HepG2 (cell line): Measurements from ENCODE around the gene SRCIN1. TPM values are rescaled to one million over a fixed set of nuclear protein-coding genes. Genes with fewer than 3 reads are reported as not detected.
A peak's percentile ranks its signal among the peaks of the same experiment; 100 is the strongest.

Experiments
- EEA1 ChIP-seq: sonication (generic); formaldehyde crosslinking; IDR thresholded peaks from 2 replicates; pipeline ENCODE4 v1.5.1; 2020; ENCODE audit warnings: mild to moderate bottlenecking, missing genetic modification reagents, borderline replicate concordance
- FOXC1 ChIP-seq: sonication (generic); formaldehyde crosslinking; IDR thresholded peaks from 2 replicates; pipeline ENCODE4 v1.8.0; 2022; ENCODE audit warnings: mild to moderate bottlenecking, missing genetic modification reagents, borderline replicate concordance
- JDP2 ChIP-seq: sonication (generic); formaldehyde crosslinking; IDR thresholded peaks from 2 replicates; pipeline ENCODE4 v1.8.1; 2022; ENCODE audit warnings: missing genetic modification reagents, borderline replicate concordance
- NFIB ChIP-seq: sonication (generic); formaldehyde crosslinking; IDR thresholded peaks from 2 replicates; pipeline ENCODE4 v1.9.0; 2021; ENCODE audit warnings: missing genetic modification reagents, mild to moderate bottlenecking, borderline replicate concordance
- PBX2 ChIP-seq: IDR thresholded peaks from 2 replicates; pipeline ENCODE4 v1.6.1; 2016; ENCODE audit warnings: control low read depth
- PHF21A ChIP-seq: sonication (generic); formaldehyde crosslinking; IDR thresholded peaks from 2 replicates; pipeline ENCODE4 v1.5.0; 2020; ENCODE audit warnings: mild to moderate bottlenecking, missing genetic modification reagents
- PRDM4 ChIP-seq: sonication (generic); formaldehyde crosslinking; IDR thresholded peaks from 2 replicates; pipeline ENCODE4 v1.9.0; 2021; ENCODE audit warnings: missing genetic modification reagents, borderline replicate concordance
- SMAD3 ChIP-seq: sonication (generic); formaldehyde crosslinking; IDR thresholded peaks from 2 replicates; pipeline ENCODE4 v1.4.0; 2020; ENCODE audit warnings: missing genetic modification reagents
- U2AF2 ChIP-seq: fragments of 200-400 bp; formaldehyde crosslinking; IDR thresholded peaks from 2 replicates; pipeline ENCODE4 v1.6.1; 2017; ENCODE audit warnings: low read depth, mild to moderate bottlenecking, low read length
- ZBTB2 ChIP-seq: sonication (generic); formaldehyde crosslinking; IDR thresholded peaks from 2 replicates; pipeline ENCODE4 v1.8.0; 2022; ENCODE audit warnings: low read depth, missing genetic modification reagents
- ZBTB7B ChIP-seq: sonication (generic); formaldehyde crosslinking; IDR thresholded peaks from 2 replicates; pipeline ENCODE4 v1.4.0; 2020; ENCODE audit warnings: missing genetic modification reagents
- ZNF331 ChIP-seq: sonication (generic); formaldehyde crosslinking; IDR thresholded peaks from 2 replicates; pipeline ENCODE4 v1.4.0; 2020; ENCODE audit warnings: missing genetic modification reagents
- ZNF382 ChIP-seq: sonication (generic); formaldehyde crosslinking; IDR thresholded peaks from 2 replicates; pipeline ENCODE4 v1.5.0; 2020; ENCODE audit warnings: missing genetic modification reagents, mild to moderate bottlenecking, borderline replicate concordance
- ZNF451 ChIP-seq: sonication (generic); formaldehyde crosslinking; IDR thresholded peaks from 2 replicates; pipeline ENCODE4 v1.5.0; 2020; ENCODE audit warnings: mild to moderate bottlenecking, missing genetic modification reagents
- ZNF660 ChIP-seq: sonication (generic); formaldehyde crosslinking; IDR thresholded peaks from 2 replicates; pipeline ENCODE4 v1.5.1; 2020; ENCODE audit warnings: mild to moderate bottlenecking, low read depth, missing genetic modification reagents, borderline replicate concordance
- ZSCAN20 ChIP-seq: sonication (generic); formaldehyde crosslinking; IDR thresholded peaks from 2 replicates; pipeline ENCODE4 v1.4.0; 2020; ENCODE audit warnings: missing genetic modification reagents, mild to moderate bottlenecking, borderline replicate concordance
- polyA plus RNA-seq, 8 experiments: library from polyadenylated mRNA; depleted of rRNA in 3 of 8; stranded (reverse) in 7 of 8; unstranded in 1 of 8; fragments of >200 nt; fragmentation: Illumina TruSeq in 4 of 8; extraction: Trizol in 4 of 8; gene quantifications; 2 replicates each; pipeline versions ENCODE4 v1.2.1 to v1.2.3, GENCODE V29; 2011 to 2016; ENCODE audit warnings: low read depth in 4 of 8, missing spikeins in 1 of 8, mixed read lengths in 1 of 8; ENCODE audit not compliant: insufficient read depth in 1 of 8
- total RNA-seq, 5 experiments: library from RNA; depleted of rRNA; stranded (reverse); fragments of >200 nt; fragmentation: Illumina TruSeq; extraction: Trizol; gene quantifications; 2 replicates each; pipeline ENCODE4 v1.2.3, GENCODE V29; 2016; ENCODE audit warnings: low read depth in 1 of 5
- TF ChIP-seq, protein P1 (sequence below): fragments of 450-650 bp; IDR thresholded peaks from 2 replicates; pipeline ENCODE4 v1.6.1; 2016
- TF ChIP-seq, protein P2 (sequence below): IDR thresholded peaks from 2 replicates; pipeline ENCODE4 v1.4.0; 2020; ENCODE audit warnings: mild to moderate bottlenecking, missing genetic modification reagents

Gene SRCIN1
- total and polyA plus RNA-seq, 2 of the 13 experiments (the other 11 are each of a cell fraction or from before 2014, with no cell fraction given) = 1.2 to 9.6 TPM

DNA sequence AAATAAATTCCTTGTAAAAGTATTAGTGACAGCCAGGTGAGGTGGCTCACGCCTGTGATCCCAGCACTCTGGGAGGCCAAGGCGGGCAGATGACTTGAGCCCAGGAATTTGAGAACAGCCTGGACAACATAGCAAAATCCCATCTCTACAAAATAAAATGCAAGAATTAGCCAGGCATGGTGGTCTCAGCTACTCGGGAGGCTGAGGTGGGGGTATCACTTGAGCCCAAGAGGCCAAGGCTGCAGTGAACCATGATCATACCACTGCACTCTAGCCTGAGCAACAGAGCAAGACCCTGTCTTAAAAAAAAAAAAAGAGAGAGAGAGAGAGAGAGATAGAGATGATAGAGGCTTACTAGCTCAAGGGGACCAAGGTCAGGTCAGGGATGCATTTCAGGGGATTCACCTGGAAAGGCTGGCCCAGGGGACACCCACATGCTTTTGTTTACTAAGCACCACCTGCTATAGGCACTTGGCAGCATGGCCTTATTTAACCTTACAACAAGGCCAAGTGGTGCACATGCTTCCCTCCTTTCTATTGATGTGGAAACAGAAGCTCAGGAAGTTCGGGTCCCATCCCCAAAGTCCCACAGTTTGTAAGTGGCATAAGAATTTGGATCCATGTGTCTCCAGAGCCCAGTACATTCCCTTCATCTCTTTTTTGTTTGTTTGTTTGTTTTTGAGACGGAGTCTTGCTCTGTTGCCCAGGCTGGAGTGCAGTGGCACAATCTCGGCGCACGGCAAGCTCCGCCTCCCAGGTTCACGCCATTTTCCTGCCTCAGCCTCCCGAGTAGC is 12.4 kb upstream of the SRCIN1 start (continued):
- TF ChIP-seq ZNF331 (CRISPR knock-in tag) (no peak; the same call in 1 of the 2 replicates), ZNF451 (CRISPR knock-in tag) (no peak; the same call in 1 of the 2 replicates), PHF21A (CRISPR knock-in tag) (peak; percentile 89), JDP2 (CRISPR knock-in tag) (no peak), PRDM4 (CRISPR knock-in tag) (no peak), PBX2 (CRISPR knock-in tag) (no peak), NFIB (CRISPR knock-in tag) (no peak), ZNF660 (no peak), ZBTB7B (CRISPR knock-in tag) (peak; percentile 86), FOXC1 (CRISPR knock-in tag) (no peak; the same call in 1 of the 2 replicates), U2AF2 (no peak), ZSCAN20 (CRISPR knock-in tag) (no peak), SMAD3 (CRISPR knock-in tag) (0 out of 2 replicates have a peak, but pooled peaks have one; percentile 40), EEA1 (CRISPR knock-in tag) (no peak), ZNF382 (CRISPR knock-in tag) (no peak), ZBTB2 (CRISPR knock-in tag) (no peak)
- TF ChIP-seq, protein P1, sequence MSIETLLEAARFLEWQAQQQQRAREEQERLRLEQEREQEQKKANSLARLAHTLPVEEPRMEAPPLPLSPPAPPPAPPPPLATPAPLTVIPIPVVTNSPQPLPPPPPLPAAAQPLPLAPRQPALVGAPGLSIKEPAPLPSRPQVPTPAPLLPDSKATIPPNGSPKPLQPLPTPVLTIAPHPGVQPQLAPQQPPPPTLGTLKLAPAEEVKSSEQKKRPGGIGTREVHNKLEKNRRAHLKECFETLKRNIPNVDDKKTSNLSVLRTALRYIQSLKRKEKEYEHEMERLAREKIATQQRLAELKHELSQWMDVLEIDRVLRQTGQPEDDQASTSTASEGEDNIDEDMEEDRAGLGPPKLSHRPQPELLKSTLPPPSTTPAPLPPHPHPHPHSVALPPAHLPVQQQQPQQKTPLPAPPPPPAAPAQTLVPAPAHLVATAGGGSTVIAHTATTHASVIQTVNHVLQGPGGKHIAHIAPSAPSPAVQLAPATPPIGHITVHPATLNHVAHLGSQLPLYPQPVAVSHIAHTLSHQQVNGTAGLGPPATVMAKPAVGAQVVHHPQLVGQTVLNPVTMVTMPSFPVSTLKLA = peak; percentile 69
- TF ChIP-seq, protein P2, sequence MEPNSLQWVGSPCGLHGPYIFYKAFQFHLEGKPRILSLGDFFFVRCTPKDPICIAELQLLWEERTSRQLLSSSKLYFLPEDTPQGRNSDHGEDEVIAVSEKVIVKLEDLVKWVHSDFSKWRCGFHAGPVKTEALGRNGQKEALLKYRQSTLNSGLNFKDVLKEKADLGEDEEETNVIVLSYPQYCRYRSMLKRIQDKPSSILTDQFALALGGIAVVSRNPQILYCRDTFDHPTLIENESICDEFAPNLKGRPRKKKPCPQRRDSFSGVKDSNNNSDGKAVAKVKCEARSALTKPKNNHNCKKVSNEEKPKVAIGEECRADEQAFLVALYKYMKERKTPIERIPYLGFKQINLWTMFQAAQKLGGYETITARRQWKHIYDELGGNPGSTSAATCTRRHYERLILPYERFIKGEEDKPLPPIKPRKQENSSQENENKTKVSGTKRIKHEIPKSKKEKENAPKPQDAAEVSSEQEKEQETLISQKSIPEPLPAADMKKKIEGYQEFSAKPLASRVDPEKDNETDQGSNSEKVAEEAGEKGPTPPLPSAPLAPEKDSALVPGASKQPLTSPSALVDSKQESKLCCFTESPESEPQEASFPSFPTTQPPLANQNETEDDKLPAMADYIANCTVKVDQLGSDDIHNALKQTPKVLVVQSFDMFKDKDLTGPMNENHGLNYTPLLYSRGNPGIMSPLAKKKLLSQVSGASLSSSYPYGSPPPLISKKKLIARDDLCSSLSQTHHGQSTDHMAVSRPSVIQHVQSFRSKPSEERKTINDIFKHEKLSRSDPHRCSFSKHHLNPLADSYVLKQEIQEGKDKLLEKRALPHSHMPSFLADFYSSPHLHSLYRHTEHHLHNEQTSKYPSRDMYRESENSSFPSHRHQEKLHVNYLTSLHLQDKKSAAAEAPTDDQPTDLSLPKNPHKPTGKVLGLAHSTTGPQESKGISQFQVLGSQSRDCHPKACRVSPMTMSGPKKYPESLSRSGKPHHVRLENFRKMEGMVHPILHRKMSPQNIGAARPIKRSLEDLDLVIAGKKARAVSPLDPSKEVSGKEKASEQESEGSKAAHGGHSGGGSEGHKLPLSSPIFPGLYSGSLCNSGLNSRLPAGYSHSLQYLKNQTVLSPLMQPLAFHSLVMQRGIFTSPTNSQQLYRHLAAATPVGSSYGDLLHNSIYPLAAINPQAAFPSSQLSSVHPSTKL (CRISPR knock-in tag) = peak; percentile 82
